HL-60/S4 treated with phorbol 12-myristate 13-acetate at 8.2 ng/mL for 4 days and 3 days (cell line): ENCODE measurements around the gene KIAA1958.
"Not testable (repeated sequence)": the region's sequence is repeated elsewhere in the genome, so short reads cannot be mapped to it uniquely, and the experiment has no call there.

Source experiments
- in situ Hi-C: fragments of 300-500 bp; cut with MboI; formaldehyde crosslinking; loops from 2 replicates; pipeline ENCODE4 v1.15.0; 2022; ENCODE audit warnings: low sequenced_read_pairs

The KIAA1958 gene

DNA sequence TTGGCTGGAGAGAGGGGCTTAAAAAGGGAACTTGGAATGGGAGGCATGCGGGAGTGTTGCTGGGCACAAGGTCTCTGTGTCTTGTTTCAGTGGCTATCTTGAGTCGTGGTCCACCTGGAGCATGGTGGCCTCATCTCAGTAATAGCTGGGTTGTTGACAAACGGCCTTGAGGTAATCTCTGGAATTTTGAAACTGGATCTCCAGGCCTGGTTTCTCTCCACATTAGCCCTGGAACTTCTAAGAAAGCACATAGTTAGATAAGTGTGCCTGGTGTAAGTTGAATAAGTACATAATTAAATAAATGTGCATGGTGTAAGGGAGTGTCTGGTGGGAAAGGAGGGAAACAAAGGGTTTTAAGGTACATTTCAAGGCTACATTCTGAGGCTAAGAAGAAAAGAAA lies 169.0 kb downstream of the KIAA1958 start:
- in situ Hi-C loops: no loop called here

- in situ Hi-C loops: no loop called here
Observed at GRCh38 chr9:112659906-112660305, 173.3 kb downstream of the KIAA1958 start.

GRCh38 chr9:112663681-112664080 lies 177.1 kb downstream of the KIAA1958 start:
- in situ Hi-C loops: no loop called here

GRCh38 chr9:112664531-112664930 lies 177.9 kb downstream of the KIAA1958 start:
- in situ Hi-C loops: no loop called here

- in situ Hi-C loops: no loop called here
Observed at GRCh38 chr9:112665347-112665746, 178.7 kb downstream of the KIAA1958 start.

GRCh38 chr9:112669326-112669725 lies 182.7 kb downstream of the KIAA1958 start:
- in situ Hi-C loops: no loop called here

GRCh38 chr9:112670991-112671625 lies 184.5 kb downstream of the KIAA1958 start:
- in situ Hi-C loops: no loop called here

GRCh38 chr9:112673221-112673620 lies 186.6 kb downstream of the KIAA1958 start:
- in situ Hi-C loops: not testable (repeated sequence)

GRCh38 chr9:112677040-112677439 lies 190.4 kb downstream of the KIAA1958 start:
- in situ Hi-C loops: no loop called here

DNA sequence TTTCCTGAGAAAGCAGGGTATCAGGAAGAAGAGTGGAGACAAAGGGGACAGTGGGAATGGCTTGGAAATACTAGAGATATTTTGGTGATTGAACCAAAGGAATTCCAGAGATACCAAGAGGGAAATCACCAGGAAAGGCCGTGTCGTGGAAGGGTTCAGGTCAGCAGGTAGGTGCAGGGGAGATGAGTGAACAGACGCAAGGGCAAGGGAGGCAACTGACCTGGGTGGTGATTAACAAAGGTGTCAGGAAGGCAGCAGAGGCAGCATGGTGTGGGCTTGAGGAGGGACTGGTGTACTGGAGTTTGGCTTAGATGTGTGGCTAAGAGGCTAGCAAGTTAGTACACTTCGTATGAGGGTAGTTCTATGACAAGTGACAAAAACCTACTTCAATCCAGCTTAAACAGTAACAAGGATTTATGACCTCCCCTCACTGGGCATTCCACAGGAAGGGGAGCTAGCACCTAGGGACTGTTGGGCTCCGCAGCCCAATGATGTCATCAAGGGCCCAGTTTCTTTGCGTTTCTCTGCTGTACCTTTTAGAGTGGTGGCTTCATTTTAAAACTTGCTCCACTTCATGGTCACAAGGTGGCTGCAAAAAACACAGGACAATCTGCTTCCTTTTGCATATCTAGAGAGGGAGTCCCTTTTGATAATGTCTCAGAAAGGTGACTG lies 194.2 kb downstream of the KIAA1958 start:
- in situ Hi-C loops: no loop called here

- in situ Hi-C loops: no loop called here
Observed at GRCh38 chr9:112689161-112689740, 202.6 kb downstream of the KIAA1958 start.

- in situ Hi-C loops: no loop called here
Observed at GRCh38 chr9:112694706-112695555, 208.3 kb downstream of the KIAA1958 start.

DNA sequence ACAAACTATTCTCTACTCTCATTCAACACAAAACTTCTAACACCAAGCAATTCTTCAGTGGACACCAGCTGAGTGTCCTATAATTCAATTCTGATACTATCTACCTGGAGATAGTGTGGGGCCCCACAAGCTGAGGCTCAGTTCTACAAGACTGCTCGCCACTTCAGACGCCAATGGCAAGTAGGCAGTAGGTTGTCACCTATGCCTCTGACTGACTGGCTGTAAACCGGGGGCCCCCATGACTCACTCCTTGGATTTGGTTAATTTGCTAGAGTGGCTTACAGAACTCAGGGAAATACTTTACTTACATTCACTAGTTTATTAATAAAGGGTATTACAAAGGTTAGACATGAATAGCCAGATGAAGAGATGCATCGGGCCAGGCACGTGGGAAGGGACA lies 209.8 kb downstream of the KIAA1958 start:
- in situ Hi-C loops: no loop called here

DNA sequence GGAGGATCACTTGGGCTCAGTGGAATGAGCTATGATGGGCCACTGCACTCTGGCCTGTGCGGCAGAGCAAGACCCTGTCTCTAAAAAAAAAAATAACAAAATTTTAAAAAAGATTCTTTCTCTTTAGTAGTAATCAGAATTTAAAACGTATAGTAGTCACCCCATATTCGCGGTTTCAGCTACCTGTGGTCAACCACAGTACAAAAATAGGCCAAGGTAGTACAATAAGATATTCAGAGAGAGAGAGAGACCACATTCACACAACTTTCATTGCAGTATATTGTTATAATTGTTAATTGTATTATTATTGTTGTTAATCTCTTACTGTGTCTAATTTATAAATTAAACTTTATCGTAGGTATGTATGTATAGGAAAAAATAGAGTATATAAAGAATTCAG lies 212.6 kb downstream of the KIAA1958 start:
- in situ Hi-C loops: no loop called here

DNA sequence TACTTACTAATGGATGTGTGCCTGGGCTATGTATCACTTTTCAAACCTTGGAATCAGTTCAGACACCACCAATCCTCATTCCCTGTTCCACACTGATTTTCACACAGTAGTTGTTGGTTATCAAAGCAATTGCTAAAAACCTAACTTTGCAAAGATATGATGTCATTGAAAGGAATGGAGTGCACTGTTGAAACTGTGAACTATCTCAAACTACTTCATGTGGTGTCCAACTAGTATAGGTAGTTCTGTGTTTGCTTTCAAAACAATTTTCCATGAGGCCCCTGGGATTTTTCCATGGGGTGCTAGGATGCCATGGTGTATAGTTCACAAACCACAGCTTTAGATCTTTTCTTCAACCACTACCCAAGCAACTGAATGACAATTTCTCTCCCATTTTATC lies 213.5 kb downstream of the KIAA1958 start:
- in situ Hi-C loops: loop anchor here (25.0 kb wide), 1 partner anchor 613 kb away; no protein-coding TSS in a partner anchor

DNA sequence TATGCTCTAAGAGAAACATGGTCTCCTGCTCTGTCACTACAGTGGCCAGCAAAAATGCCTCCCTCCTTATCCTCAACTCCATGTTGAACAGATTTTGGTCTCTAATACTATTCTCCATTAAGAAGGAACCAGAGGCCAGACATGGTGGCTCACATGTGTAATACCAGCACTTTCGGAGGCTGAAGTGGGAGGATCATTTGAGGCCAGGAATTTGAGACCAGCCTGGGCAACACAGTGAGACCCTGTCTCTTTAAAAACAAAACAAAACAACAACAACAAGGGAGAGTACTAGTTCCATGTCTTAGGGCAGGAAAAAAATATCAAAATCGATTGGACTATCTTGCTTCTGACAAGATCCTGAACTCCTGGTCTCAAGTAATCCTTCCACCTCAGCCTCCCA lies 216.7 kb downstream of the KIAA1958 start:
- in situ Hi-C loops: loop anchor here (25.0 kb wide), 1 partner anchor 616 kb away; no protein-coding TSS in a partner anchor

DNA sequence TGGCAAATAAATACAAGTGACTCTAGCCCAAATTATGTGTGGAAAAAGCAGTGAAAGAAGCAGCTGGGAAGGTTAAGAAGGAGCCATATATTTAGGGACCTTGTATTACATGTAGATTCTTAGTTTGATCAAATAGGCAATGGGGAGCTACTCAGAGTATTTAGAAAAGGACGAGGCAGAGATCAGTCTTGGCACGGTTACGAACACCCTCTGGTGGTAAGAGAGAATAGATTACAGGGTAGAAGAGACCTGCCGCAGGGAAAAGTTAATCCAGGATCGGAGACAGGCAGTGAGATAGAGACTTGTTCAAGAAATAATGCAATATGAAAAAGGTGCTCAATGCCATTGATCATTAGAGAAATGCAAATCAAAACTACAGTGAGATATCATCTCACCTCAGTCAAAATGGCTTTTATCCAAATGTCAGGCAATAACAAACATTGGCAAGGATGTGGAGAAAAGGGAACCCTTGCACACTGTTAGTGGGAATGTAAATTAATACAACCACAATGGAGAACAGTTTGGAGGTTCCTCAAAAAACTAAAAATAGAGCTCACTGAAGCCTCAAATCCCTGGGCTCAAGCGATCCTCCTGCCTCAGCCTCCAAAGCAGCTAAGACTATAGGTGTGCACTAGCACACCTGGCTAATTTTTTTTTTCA lies 219.3 kb downstream of the KIAA1958 start:
- in situ Hi-C loops: loop anchor here (25.0 kb wide), 1 partner anchor 619 kb away; no protein-coding TSS in a partner anchor

- in situ Hi-C loops: loop anchor here (25.0 kb wide), 1 partner anchor 624 kb away; no protein-coding TSS in a partner anchor
Observed at GRCh38 chr9:112711050-112711689, 224.5 kb downstream of the KIAA1958 start.

DNA sequence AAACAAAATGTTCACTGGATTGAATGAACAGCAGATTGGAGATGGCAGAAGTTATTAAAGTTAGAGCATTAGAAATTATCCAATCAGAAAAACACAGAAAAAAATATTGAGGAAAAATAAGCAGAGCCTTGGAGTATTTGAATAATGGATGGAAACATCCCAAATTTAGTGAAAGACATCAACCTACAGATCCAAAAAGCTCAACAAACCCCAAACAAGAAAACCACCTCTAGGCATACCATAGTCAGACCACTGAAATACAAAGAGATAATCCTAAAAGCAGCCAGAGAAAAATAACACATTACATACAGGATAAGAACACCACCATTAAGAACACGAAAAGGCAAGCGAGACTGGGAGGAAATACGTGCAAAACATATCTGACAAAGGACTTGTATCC lies 226.1 kb downstream of the KIAA1958 start:
- in situ Hi-C loops: loop anchor here (25.0 kb wide), 1 partner anchor 625 kb away; no protein-coding TSS in a partner anchor
